ENCODE data around the gene CLSTN2. TPM values are rescaled to one million over a fixed set of nuclear protein-coding genes. Genes with fewer than 3 reads are reported as not detected.

Gene CLSTN2
- total RNA-seq, 1 experiment from 2014 or later, result 0.02 TPM

GRCh38 chr3:140597792-140598191 lies 662.8 kb downstream of the CLSTN2 start:
- ChIA-PET RAD21 (ENCODE audit: low non-redundant PET in 1 of 2, low total read pairs in 2 of 2, uncharacterized antibody in 2 of 2, unreplicated experiment in 2 of 2) (no interaction called here), CTCF (no interaction called here), POLR2A (no interaction called here)
- intact Hi-C loops (cut with micrococcal nuclease), result no loop called here
- Histone ChIP-seq H3K9me3 (ENCODE audit: control insufficient read depth in 1 of 2, insufficient read depth in 1 of 2, low read depth in 1 of 2, low read length in 2 of 2) (no peaks in the 10 kb centered on the region), H3K27me3 (ENCODE audit: insufficient read depth, low read length) (peaks cover 41% of the 10 kb centered on the region), H3K79me2 (ENCODE audit: insufficient read depth, low read length) (no peaks in the 10 kb centered on the region), H3K4me2 (ENCODE audit: low read length) (no peak overlapping the region), H3K4me1 (ENCODE audit: control insufficient read depth in 1 of 2, insufficient read depth in 2 of 2, low read length in 2 of 2) (no peaks in the 10 kb centered on the region), H3K27ac (ENCODE audit: low read depth, low read length) (no peak overlapping the region), H3K36me3 (ENCODE audit: control insufficient read depth in 1 of 2, insufficient read depth in 2 of 2, low read length in 2 of 2) (no peaks in the 10 kb centered on the region), H3K9ac (ENCODE audit: low read length) (no peak overlapping the region), H3K9me2 (ENCODE audit: insufficient read depth) (no peaks in the 10 kb centered on the region), H4K20me1 (ENCODE audit: insufficient read depth) (no peaks in the 10 kb centered on the region), H2AFZ (ENCODE audit: low read depth, low read length, poor library complexity, severe bottlenecking) (no peak overlapping the region), H3K4me3 (replicated peaks in 1 of 2; ENCODE audit: low read depth in 1 of 2, low read length in 2 of 2) (no peak overlapping the region)
- DNase-seq (ENCODE audit: low read depth, low spot score) (no peak), ATAC-seq (no peak)
- no TSS peak for BruUV-seq (replicated peaks)
- no peak for TF ChIP-seq ZBTB33 (IDR thresholded peaks at IDR 0.05; ENCODE audit: extremely low read depth, insufficient replicate concordance, low read length)
- TF ChIP-seq EGR1 (IDR thresholded peaks at IDR 0.05; ENCODE audit: low read depth), result no peak
- no peak for TF ChIP-seq CEBPB (IDR thresholded peaks at IDR 0.05; ENCODE audit: low read depth)
- TF ChIP-seq ATF3 (IDR thresholded peaks at IDR 0.05), result no peak

DNA sequence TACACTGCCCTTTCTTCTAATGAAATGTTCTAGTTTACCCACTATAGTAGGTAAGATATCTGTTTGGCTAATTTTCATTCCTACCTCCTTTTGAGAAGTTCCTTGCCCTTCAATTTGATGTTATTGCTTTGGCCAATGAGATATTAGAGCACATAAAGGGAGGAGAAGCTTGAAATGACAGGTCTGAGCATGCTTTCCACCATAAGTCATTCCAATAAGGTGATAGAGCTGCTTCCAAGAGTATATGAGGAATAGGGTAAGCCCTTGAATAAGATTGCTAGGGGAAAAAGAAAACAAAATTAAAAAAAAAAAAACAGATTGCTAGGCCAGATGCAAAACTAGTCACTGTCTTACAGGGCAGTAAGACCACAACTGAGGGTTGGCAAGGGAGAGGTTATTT lies 664.0 kb downstream of the CLSTN2 start:
- no TSS peak for BruUV-seq (replicated peaks)
- no peaks in the 10 kb centered on the region for H3K36me3 ChIP-seq (ENCODE audit: control insufficient read depth in 1 of 2, insufficient read depth in 2 of 2, low read length in 2 of 2)
- ATAC-seq, result no peak
- intact Hi-C loops (cut with micrococcal nuclease), result no loop called here
- DNase-seq (ENCODE audit: low read depth, low spot score), result no peak
- peaks cover 46% of the 10 kb centered on the region for H3K27me3 ChIP-seq (ENCODE audit: insufficient read depth, low read length)
- ChIA-PET RAD21 (ENCODE audit: low non-redundant PET in 1 of 2, low total read pairs in 2 of 2, uncharacterized antibody in 2 of 2, unreplicated experiment in 2 of 2) (no interaction called here), POLR2A (no interaction called here), CTCF (no interaction called here)
- no peaks in the 10 kb centered on the region for H3K9me3 ChIP-seq (ENCODE audit: control insufficient read depth in 1 of 2, insufficient read depth in 1 of 2, low read depth in 1 of 2, low read length in 2 of 2)
- no peaks in the 10 kb centered on the region for H3K9me2 ChIP-seq (ENCODE audit: insufficient read depth)
- no peak overlapping the region for H3K4me2 ChIP-seq (ENCODE audit: low read length)
- H2AFZ ChIP-seq (ENCODE audit: low read depth, low read length, poor library complexity, severe bottlenecking), result no peak overlapping the region
- H3K9ac ChIP-seq (ENCODE audit: low read length), result no peak overlapping the region
- H3K4me1 ChIP-seq (ENCODE audit: control insufficient read depth in 1 of 2, insufficient read depth in 2 of 2, low read length in 2 of 2), result no peaks in the 10 kb centered on the region
- no peak overlapping the region for H3K27ac ChIP-seq (ENCODE audit: low read depth, low read length)
- H3K79me2 ChIP-seq (ENCODE audit: insufficient read depth, low read length), result no peaks in the 10 kb centered on the region
- no peak overlapping the region for H3K4me3 ChIP-seq (replicated peaks in 1 of 2; ENCODE audit: low read depth in 1 of 2, low read length in 2 of 2)
- no peaks in the 10 kb centered on the region for H4K20me1 ChIP-seq (ENCODE audit: insufficient read depth)
- TF ChIP-seq, protein P1, sequence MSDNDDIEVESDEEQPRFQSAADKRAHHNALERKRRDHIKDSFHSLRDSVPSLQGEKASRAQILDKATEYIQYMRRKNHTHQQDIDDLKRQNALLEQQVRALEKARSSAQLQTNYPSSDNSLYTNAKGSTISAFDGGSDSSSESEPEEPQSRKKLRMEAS (IDR thresholded peaks at IDR 0.05), result no peak
- no peak for TF ChIP-seq ZBTB33 (IDR thresholded peaks at IDR 0.05; ENCODE audit: extremely low read depth, insufficient replicate concordance, low read length)
- no peak for TF ChIP-seq TCF7L2 (IDR thresholded peaks at IDR 0.05; ENCODE audit: borderline replicate concordance, extremely low read depth, insufficient read depth, insufficient read length)
- TF ChIP-seq YY1 (IDR thresholded peaks at IDR 0.05; ENCODE audit: extremely low read depth, insufficient replicate concordance, low read depth, low read length), result no peak
- TF ChIP-seq CBX3 (IDR thresholded peaks at IDR 0.05; ENCODE audit: low read depth), result no peak
- TF ChIP-seq SP1 (IDR thresholded peaks at IDR 0.05; ENCODE audit: low read depth), result no peak
- no peak for TF ChIP-seq ATF3 (IDR thresholded peaks at IDR 0.05)
- no peak for TF ChIP-seq ZFX (IDR thresholded peaks at IDR 0.05)
- no peak for TF ChIP-seq EZH2 (IDR thresholded peaks at IDR 0.05)
- no peak for TF ChIP-seq RAD21 (IDR thresholded peaks at IDR 0.05; ENCODE audit: low read depth)
- TF ChIP-seq SIN3A (IDR thresholded peaks at IDR 0.05; ENCODE audit: low read depth), result no peak
- no peak for TF ChIP-seq ELF1 (IDR thresholded peaks at IDR 0.05; ENCODE audit: borderline replicate concordance, low read depth)
- TF ChIP-seq POLR2A (IDR thresholded peaks at IDR 0.05; ENCODE audit: borderline replicate concordance, extremely low read depth, insufficient read depth, insufficient read length), result no peak
- TF ChIP-seq FOSL1 (IDR thresholded peaks at IDR 0.05; ENCODE audit: low read depth), result no peak
- no peak for TF ChIP-seq ZNF274 (IDR thresholded peaks at IDR 0.05; ENCODE audit: low read depth, low read length)
- TF ChIP-seq EZH2phosphoT487 (IDR thresholded peaks at IDR 0.05; ENCODE audit: borderline replicate concordance), result no peak
- TF ChIP-seq JUND (IDR thresholded peaks at IDR 0.05), result no peak

Measured in HCT116 (cell line).